ENCODE data around the gene GHDC. TPM values are rescaled to one million over a fixed set of nuclear protein-coding genes. Genes with fewer than 3 reads are reported as not detected.
"Not testable (repeated sequence)": the region's sequence is repeated elsewhere in the genome, so short reads cannot be mapped to it uniquely, and the experiment has no call there.

The GHDC gene
- total RNA-seq, 1 experiment from 2014 or later: 21.5 TPM

DNA sequence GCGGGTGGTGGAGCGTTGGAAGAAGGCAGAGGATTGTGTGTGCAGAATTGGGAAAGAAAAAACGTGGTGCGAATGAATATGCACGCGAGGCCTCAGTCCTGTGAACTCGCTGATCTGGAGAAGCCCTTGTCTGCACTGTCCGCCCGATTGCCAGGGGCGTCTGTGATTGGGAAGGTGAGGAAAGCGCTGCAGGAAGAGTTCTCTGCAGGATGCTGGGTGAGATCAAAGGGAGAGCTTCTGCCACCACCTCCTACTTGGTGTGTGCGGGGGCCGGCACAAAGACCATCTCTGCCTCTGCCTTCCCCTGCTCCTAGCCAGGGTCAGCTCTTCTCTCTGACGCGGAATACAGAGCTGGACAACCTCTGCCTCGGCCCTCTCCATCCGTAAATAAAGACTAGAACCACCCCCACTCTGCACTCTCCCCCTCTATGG lies 38.7 kb downstream of the GHDC start:
- peak overlapping the region; percentile 76; the same call in 1 of the 2 replicates for H2AFZ ChIP-seq
- no peaks in the 10 kb centered on the region for H3F3A ChIP-seq (ENCODE audit: insufficient read depth, low read depth)
- H3K4me3 ChIP-seq: no peak overlapping the region; the same call in 1 of the 2 replicates
- no peaks in the 10 kb centered on the region for H3K27me3 ChIP-seq (ENCODE audit: insufficient read depth, low read depth)
- TF ChIP-seq, protein P1, sequence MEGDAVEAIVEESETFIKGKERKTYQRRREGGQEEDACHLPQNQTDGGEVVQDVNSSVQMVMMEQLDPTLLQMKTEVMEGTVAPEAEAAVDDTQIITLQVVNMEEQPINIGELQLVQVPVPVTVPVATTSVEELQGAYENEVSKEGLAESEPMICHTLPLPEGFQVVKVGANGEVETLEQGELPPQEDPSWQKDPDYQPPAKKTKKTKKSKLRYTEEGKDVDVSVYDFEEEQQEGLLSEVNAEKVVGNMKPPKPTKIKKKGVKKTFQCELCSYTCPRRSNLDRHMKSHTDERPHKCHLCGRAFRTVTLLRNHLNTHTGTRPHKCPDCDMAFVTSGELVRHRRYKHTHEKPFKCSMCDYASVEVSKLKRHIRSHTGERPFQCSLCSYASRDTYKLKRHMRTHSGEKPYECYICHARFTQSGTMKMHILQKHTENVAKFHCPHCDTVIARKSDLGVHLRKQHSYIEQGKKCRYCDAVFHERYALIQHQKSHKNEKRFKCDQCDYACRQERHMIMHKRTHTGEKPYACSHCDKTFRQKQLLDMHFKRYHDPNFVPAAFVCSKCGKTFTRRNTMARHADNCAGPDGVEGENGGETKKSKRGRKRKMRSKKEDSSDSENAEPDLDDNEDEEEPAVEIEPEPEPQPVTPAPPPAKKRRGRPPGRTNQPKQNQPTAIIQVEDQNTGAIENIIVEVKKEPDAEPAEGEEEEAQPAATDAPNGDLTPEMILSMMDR (conservative IDR thresholded peaks at IDR 0.05): no peak
- no peak for TF ChIP-seq EZH2 (IDR thresholded peaks at IDR 0.05; ENCODE audit: low read depth)
- ChIA-PET POLR2A (ENCODE audit: unreplicated experiment) (interaction anchor here (0.6 kb wide), 1 partner anchor 20 kb away, joined by 21 read pairs; no protein-coding TSS in a partner anchor), CTCF (no interaction called here)
- peaks cover 41% of the 10 kb centered on the region for H3K79me2 ChIP-seq (ENCODE audit: low read depth)
- intact Hi-C loops (cut with micrococcal nuclease; ENCODE audit: unreplicated experiment): no loop called here
- peak overlapping the region; percentile 72 for H3K4me2 ChIP-seq
- no peaks in the 10 kb centered on the region for H3K9me3 ChIP-seq (ENCODE audit: insufficient read depth, low read depth)
- H3K36me3 ChIP-seq (ENCODE audit: low read depth): no peaks in the 10 kb centered on the region
- BruUV-seq (replicated peaks): TSS peak; percentile 78
- no peak for DNase-seq
- H3K4me1 ChIP-seq (replicated peaks; ENCODE audit: insufficient read depth): peaks cover 7% of the 10 kb centered on the region; the same call in 1 of the 2 replicates
- peaks cover 5% of the 10 kb centered on the region; the same call in 1 of the 2 replicates for H4K20me1 ChIP-seq (ENCODE audit: insufficient read depth)
- no peak overlapping the region for H3K27ac ChIP-seq
- H3K9me2 ChIP-seq (ENCODE audit: insufficient read depth): no peaks in the 10 kb centered on the region

DNA sequence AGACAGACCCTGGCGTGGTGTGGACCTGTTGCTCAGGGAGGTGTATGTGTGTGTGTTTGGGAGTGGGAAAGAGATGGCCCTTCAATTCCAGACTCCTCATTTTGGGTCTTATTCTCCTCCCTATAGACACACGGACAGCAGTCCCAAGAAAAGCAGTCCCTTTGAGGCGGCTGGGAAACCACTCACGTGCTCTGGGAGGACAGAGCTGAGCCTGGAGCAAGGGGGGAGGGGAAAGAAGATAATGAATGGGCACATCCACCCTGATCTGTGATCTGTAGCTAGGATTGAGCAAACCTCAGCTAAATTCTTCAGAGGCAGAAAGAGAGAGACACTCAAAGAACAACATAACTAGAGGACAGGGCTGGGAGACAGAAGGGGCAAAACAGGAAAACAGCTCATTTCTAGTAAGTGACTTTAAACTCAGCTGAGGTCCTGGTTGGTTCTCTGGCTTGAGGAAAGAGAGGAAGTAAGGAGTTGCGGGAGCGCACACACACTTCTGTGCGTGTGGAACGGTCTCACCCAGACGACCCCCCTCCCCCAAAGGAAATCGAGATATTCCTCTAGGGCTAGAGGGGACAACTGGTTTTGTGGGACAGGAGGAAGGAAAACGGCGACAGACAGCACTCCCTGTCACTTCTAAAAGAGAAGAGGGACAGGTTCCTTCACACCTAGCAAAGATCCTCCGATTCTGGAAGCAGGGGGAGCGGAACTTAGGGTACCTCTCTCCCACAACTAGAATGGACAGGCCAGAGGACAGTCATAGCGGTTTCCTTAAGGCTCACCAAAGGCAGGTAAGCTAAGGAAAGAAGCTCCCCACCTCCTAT lies 40.2 kb downstream of the GHDC start:
- Histone ChIP-seq H3K9me3 (ENCODE audit: insufficient read depth, low read depth) (no peaks in the 10 kb centered on the region), H3K79me2 (ENCODE audit: low read depth) (peaks cover 56% of the 10 kb centered on the region), H3K4me1 (replicated peaks; ENCODE audit: insufficient read depth) (peaks cover 7% of the 10 kb centered on the region; the same call in 1 of the 2 replicates), H3K4me3 (peak overlapping the region; percentile 97), H3K9me2 (ENCODE audit: insufficient read depth) (no peaks in the 10 kb centered on the region), H3K27me3 (ENCODE audit: insufficient read depth, low read depth) (no peaks in the 10 kb centered on the region), H4K20me1 (ENCODE audit: insufficient read depth) (peaks cover 13% of the 10 kb centered on the region), H3K36me3 (ENCODE audit: low read depth) (no peaks in the 10 kb centered on the region), H3K27ac (no peak overlapping the region; the same call in 1 of the 2 replicates), H3F3A (ENCODE audit: insufficient read depth, low read depth) (0 out of 2 replicates have a peak, but pooled peaks cover 2% of the 10 kb centered on the region), H3K4me2 (peak overlapping the region; percentile 89), H2AFZ (peak overlapping the region; percentile 89)
- TSS peak; percentile 46 for BruUV-seq (replicated peaks)
- ChIA-PET CTCF (interaction anchor here (0.6 kb wide), 1 partner anchor 70 kb away, joined by 4 read pairs; no protein-coding TSS in a partner anchor), POLR2A (ENCODE audit: unreplicated experiment) (interaction anchor here (0.5 to 0.7 kb wide), 3 partner anchors 42 to 1625 kb away, joined by 3 to 5 read pairs (median 3); partner anchors contain the start of genes DUSP3 and STAT5A)
- no peak for DNase-seq
- TF ChIP-seq, protein P1 (conservative IDR thresholded peaks at IDR 0.05): no peak
- TF ChIP-seq EZH2 (IDR thresholded peaks at IDR 0.05; ENCODE audit: low read depth): no peak
- intact Hi-C loops (cut with micrococcal nuclease; ENCODE audit: unreplicated experiment): no loop called here

DNA sequence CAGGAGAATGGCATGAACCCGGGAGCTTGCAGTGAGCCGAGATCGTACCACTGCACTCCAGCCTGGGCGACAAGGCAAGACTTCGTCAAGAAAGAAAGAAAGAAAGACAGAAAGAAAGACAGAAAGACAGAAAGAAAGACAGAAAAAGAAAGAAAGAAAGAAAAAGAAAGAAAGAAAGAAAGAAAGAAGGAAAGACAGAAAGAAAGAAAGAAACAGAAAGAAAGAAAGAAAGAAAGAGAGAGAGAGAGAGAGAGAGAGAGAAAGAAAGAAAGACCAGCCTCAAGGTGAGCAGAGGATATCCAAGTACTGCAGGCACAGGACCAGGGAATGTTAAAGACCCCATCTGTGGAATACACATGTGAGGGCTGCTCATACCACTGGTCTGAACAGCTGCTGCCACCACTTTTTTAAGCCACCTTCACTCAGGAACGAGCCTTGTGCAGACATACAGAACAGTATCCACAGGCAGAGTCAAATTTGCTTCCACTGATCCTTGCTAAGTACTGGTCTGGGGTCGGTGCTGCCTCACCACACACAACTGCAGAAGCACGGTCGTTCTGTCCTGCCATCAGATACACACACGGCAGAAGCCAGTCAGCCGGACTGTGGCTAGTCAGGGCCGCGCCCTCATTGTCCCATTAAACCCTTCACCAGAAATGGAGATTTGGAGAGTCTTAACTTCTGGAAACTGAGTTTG lies 47.2 kb downstream of the GHDC start:
- no peaks in the 10 kb centered on the region for H3K36me3 ChIP-seq (ENCODE audit: low read depth)
- H3K4me1 ChIP-seq (replicated peaks; ENCODE audit: insufficient read depth): no peaks in the 10 kb centered on the region
- no peak overlapping the region for H3K4me2 ChIP-seq
- no peaks in the 10 kb centered on the region for H3K9me3 ChIP-seq (ENCODE audit: insufficient read depth, low read depth)
- TF ChIP-seq, protein P1 (conservative IDR thresholded peaks at IDR 0.05): no peak
- no peak for TF ChIP-seq EZH2 (IDR thresholded peaks at IDR 0.05; ENCODE audit: low read depth)
- ChIA-PET CTCF (no interaction called here), POLR2A (ENCODE audit: unreplicated experiment) (no interaction called here)
- no peak for DNase-seq
- H3K9me2 ChIP-seq (ENCODE audit: insufficient read depth): no peaks in the 10 kb centered on the region
- intact Hi-C loops (cut with micrococcal nuclease; ENCODE audit: unreplicated experiment): no loop called here
- peaks cover 80% of the 10 kb centered on the region for H3K79me2 ChIP-seq (ENCODE audit: low read depth)
- H3F3A ChIP-seq (ENCODE audit: insufficient read depth, low read depth): 0 out of 2 replicates have a peak, but pooled peaks cover 8% of the 10 kb centered on the region
- H3K27me3 ChIP-seq (ENCODE audit: insufficient read depth, low read depth): no peaks in the 10 kb centered on the region
- peaks cover 42% of the 10 kb centered on the region for H4K20me1 ChIP-seq (ENCODE audit: insufficient read depth)
- no peak overlapping the region for H3K4me3 ChIP-seq
- BruUV-seq (replicated peaks): no TSS peak
- H2AFZ ChIP-seq: no peak overlapping the region
- H3K27ac ChIP-seq: no peak overlapping the region

DNA sequence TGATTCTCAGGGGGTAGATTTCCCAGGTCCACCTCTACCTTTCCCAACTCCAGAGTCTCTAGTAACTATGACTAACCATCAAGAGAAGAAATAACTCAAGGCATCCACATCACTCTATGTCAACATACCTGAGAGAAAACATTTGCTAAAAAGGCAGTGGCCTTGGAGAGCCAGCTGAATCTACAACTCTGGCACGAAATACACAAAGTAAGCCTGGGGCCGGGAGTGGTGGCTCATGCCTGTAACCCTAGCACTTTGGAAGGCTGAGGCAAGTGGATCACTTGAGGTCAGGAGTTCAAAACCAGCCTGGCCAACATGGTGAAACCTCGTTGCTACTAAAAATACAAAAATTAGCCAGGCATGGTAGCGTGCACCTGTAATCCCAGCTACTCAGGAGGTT lies 51.2 kb downstream of the GHDC start:
- H3F3A ChIP-seq (ENCODE audit: insufficient read depth, low read depth); H3K36me3 ChIP-seq (ENCODE audit: low read depth); BruUV-seq (replicated peaks); H3K9me3 ChIP-seq (ENCODE audit: insufficient read depth, low read depth); intact Hi-C loops (cut with micrococcal nuclease; ENCODE audit: unreplicated experiment); H2AFZ ChIP-seq; H3K27me3 ChIP-seq (ENCODE audit: insufficient read depth, low read depth); POLR2A ChIA-PET (ENCODE audit: unreplicated experiment); CTCF ChIA-PET; H3K9me2 ChIP-seq (ENCODE audit: insufficient read depth); H3K4me1 ChIP-seq (replicated peaks; ENCODE audit: insufficient read depth); H3K4me2 ChIP-seq; H3K4me3 ChIP-seq; H3K27ac ChIP-seq: not testable (repeated sequence)
- Histone ChIP-seq H3K79me2 (ENCODE audit: low read depth) (peaks cover 78% of the 10 kb centered on the region), H4K20me1 (ENCODE audit: insufficient read depth) (peaks cover 41% of the 10 kb centered on the region)
- peak in 1 of 2 experiments; percentile 50 for DNase-seq
